ENCODE measurements around the gene UBN1. TPM values are rescaled to one million over a fixed set of nuclear protein-coding genes. Genes with fewer than 3 reads are reported as not detected.
A peak's percentile ranks its signal among the peaks of the same experiment; 100 is the strongest.

Gene UBN1
- total RNA-seq, 1 donor, result 37.7 TPM

DNA sequence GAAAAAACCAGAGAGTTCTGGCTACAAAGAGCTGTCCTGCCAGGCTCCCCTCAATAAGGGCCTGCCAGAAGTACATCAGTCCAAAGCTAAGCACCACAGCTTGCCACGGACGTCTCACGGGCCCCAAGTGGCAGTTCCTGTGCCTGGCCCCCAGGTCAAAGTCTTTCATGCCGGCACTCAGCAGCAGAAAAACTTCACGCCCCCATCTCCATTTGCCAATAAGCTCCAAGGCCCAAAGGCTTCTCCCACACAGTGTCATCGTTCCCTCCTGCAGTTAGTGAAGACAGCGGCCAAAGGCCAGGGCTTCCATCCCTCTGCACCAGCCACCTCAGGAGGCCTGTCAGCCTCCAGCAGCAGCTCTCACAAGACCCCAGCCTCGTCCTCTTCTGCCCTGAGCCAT, 27.4 kb downstream of the UBN1 start:
- TF ChIP-seq, protein P1, sequence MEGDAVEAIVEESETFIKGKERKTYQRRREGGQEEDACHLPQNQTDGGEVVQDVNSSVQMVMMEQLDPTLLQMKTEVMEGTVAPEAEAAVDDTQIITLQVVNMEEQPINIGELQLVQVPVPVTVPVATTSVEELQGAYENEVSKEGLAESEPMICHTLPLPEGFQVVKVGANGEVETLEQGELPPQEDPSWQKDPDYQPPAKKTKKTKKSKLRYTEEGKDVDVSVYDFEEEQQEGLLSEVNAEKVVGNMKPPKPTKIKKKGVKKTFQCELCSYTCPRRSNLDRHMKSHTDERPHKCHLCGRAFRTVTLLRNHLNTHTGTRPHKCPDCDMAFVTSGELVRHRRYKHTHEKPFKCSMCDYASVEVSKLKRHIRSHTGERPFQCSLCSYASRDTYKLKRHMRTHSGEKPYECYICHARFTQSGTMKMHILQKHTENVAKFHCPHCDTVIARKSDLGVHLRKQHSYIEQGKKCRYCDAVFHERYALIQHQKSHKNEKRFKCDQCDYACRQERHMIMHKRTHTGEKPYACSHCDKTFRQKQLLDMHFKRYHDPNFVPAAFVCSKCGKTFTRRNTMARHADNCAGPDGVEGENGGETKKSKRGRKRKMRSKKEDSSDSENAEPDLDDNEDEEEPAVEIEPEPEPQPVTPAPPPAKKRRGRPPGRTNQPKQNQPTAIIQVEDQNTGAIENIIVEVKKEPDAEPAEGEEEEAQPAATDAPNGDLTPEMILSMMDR (IDR thresholded peaks at IDR 0.05; ENCODE audit: insufficient read depth, low read length), result no peak
- no peak for DNase-seq (ENCODE audit: low read depth)

DNA sequence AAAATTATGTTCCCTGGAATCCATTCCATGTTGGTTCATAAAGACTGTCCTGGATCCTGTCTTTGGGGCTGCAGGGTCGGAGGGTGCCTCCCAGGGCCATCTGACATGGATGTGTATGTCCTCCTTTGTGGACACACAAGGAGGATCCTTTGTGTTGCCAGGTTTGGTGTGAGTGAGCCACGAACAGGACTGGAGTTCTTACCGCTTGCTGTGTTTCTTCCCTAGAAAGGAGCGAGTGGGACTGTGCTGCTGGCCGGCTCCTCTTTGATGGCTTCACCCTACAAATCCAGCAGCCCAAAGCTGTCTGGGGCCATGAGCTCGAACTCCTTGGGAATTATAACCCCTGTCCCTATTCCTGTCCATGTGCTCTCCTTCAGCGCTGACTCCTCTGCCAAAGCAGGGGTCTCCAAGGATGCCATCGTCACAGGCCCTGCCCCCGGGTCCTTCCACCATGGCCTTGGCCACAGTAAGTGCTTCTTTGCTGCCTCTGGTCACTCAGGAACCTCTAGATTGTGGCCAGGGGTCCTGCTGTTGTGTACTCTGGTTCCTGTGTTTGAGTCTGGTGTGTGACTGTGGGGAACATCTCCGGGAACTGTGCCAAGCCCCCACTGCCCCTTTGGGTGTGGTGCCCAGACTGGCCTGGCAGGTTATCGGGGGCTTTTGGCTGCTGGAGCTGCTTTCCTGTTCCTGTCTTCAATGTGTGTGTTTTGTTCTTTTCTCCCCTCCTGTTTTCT, 29.5 kb downstream of the UBN1 start:
- TF ChIP-seq, protein P1 (IDR thresholded peaks at IDR 0.05; ENCODE audit: insufficient read depth, low read length), result no peak
- no peak overlapping the region for H3K4me3 ChIP-seq (ENCODE audit: low read depth, low read length)
- DNase-seq (ENCODE audit: low read depth), result no peak

More for the DNA sequence above, 27.4 kb downstream of the UBN1 start:
- no peak overlapping the region for H3K4me3 ChIP-seq (ENCODE audit: low read depth, low read length)

DNA sequence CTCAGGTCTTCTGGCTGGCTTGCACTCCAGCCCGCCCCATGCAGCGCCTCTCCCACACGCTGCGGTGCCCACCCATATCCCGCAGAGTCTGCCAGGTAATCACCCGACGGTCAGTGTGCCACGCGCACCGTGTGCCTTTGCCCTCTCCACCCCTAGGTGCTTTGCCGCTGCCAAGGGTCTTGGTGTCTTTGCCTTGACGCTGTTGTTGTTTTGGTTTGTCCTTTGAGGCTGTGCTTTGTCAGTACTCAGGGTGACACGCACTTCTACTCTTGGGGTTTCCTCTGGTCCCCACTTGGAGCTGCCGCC, 30.1 kb downstream of the UBN1 start:
- TF ChIP-seq, protein P1 (IDR thresholded peaks at IDR 0.05; ENCODE audit: insufficient read depth, low read length), result no peak
- no peak for DNase-seq (ENCODE audit: low read depth)

DNA sequence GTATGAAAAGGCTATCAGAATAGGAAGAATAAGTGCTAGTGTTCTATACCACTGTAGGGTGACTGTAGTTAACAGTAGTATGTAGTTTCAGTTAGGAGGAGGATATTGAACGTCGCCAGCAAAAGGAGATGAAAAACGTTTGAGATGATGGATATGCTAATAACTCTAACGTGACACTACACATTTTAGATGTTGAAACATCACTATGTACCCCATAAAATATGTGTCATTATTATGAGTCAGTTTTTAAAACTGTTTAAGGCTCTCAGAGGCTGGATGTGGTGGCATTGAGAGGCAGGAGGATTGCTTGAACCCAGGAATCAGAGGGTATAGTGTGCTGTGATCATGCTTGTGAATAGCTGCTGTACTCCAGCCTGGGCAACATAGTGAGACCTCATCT, 31.8 kb downstream of the UBN1 start:
- no peak for DNase-seq (ENCODE audit: low read depth)
- TF ChIP-seq, protein P1 (IDR thresholded peaks at IDR 0.05; ENCODE audit: insufficient read depth, low read length), result no peak

More for the DNA sequence above, 30.1 kb downstream of the UBN1 start:
- H3K4me3 ChIP-seq (ENCODE audit: low read depth, low read length), result no peak overlapping the region

DNA sequence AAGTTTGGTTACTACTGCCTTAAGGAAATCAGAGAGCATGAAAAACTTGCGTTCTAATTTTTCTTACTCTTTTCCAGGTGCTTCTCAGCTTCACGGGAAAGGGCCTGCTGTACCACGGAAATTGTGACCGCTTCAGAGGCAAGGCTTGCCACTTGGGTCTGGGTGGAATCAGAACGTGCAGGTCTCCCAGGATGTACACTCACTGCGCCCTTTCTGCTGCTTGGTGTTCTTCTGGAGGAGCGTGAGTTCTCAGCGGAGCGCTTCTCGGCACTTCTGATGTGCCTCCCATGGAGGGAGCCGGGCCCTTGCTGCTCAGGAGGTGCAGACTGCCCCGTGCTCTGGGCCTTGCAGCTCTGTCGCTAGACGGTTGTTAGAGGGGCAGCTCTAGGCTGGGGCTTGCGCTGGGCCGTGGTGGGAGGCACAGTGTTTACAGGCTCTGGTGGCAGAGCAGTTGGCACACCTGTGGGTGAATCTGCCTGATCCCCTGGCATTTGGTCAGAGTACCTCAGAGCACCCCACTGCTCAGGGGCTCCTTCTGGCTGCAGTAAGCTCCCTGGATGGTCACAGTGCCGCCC, 32.8 kb downstream of the UBN1 start:
- TF ChIP-seq, protein P1 (IDR thresholded peaks at IDR 0.05; ENCODE audit: insufficient read depth, low read length), result no peak
- DNase-seq (ENCODE audit: low read depth), result no peak
- no peak overlapping the region for H3K4me3 ChIP-seq (ENCODE audit: low read depth, low read length)

More for the DNA sequence above, 31.8 kb downstream of the UBN1 start:
- H3K4me3 ChIP-seq (ENCODE audit: low read depth, low read length), result no peak overlapping the region

DNA sequence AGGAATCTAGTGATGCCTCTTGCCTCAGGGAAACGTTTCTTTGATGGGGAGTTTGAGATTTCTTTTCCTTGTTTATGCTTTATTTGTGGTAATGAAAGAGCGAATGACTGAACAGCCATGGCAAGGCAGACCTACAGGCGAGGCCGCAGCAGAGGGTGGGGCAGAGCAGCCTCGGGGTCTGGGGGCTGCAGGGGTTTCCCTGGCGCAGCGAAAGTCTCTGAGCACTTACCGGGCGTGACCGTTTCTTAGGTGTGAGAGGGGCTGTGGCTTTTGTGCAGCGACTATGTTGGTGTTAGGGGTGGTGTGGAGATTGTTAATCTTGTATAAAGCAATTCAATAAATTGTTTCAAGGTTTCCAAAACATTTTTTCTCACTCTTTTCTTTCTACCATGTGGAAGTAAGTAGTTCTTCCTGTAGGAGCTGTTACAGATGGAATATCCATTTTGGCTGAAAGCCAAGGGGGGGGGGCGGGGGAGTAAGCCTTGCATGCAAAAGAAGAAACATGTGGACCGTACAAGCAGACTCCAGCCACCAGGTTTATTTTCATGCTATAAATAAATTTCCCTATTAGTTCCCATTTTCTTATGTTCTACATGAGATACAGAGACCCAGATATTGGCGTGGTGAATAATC, 34.8 kb downstream of the UBN1 start:
- DNase-seq (ENCODE audit: low read depth), result peak; percentile 46
- TF ChIP-seq, protein P1 (IDR thresholded peaks at IDR 0.05; ENCODE audit: insufficient read depth, low read length), result no peak
- H3K4me3 ChIP-seq (ENCODE audit: low read depth, low read length), result no peak overlapping the region
